ENCODE data around the gene WNT4.

The WNT4 gene

DNA sequence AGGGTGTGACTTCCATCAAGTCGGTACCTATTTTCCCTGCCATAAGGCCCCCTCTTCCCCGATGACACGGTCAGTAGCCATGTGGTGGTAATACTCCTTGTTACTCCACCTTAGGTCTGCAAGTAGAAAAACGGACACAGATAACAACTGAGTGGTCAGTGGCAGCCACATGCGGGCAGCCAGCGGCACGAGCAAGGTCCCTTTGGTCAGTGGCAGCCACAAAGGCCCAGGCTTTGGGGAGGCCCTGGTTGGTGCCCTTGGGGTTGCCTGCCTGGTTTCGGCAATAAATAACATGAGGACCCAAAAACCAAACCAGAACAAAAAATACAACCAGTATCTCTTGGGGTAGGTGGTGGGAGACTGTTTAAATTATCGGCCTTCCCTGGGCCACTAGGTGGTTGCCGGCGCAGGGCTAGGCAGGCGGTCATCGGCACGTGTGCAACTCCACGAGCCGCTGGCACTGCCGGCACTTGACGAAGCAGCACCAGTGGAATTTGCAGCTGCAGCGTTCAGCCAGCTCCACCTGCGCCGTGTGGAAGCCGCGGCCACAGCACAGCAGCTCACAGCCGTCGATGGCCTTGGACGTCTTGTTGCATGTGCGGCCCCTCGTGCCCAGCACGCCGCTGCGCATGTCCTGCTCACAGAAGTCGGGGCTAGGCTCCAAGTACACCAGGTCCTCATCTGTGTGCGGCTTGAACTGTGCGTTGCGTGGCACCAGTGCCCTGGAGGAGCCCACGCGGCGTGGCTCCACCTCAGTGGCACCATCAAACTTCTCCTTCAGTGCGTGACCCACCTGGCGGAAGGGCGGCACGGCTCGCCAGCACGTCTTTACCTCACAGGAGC, 23.1 kb downstream of the WNT4 start:
- Histone ChIP-seq H3K4me1 (no peaks in the 10 kb centered on the region), H3K36me3 (replicated peaks) (no peaks in the 10 kb centered on the region), H3K4me3 (no peak overlapping the region), H3K9me3 (no peaks in the 10 kb centered on the region), H3K27me3 (ENCODE audit: low read depth) (no peaks in the 10 kb centered on the region)
- no peak for DNase-seq (ENCODE audit: low spot score in 2 of 2)
- in situ Hi-C loops (cut with MboI; ENCODE audit: low sequenced_read_pairs): no loop called here

DNA sequence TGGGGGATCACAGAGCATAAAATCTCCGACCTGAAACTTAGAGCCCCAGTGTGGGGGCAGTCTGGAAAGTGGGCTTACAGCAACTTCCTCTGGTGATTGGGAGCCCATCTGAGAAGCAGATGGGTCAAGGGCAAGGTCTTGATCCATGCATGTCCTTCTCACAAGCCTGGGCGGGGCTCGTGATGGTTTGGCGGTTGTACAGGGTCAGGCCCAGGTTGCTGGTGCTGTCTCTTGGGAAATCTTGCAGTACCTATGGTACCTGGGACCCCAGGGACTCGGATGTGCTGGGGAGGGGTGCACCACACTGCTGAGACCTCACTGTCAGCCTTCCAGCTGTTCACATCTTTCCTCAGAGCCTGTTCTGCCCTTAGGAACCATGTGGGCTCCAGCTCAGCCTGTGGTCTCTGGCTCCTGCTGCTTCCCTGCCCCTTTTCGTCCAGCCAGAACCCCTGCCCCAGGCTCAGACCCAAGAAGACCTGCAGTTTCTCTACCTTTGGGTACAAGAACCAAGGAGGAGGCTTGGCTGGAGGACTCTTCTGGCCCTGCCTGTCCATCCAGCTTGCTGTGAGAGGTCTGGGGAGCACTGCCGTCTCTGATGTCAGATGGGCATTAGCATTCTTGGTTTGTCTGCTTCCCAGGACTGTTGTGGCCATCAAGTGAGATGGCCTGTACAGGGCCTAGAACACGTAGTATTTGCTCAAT, 24.5 kb downstream of the WNT4 start:
- Histone ChIP-seq H3K36me3 (replicated peaks) (peaks cover 7% of the 10 kb centered on the region), H3K27me3 (ENCODE audit: low read depth) (no peaks in the 10 kb centered on the region), H3K9me3 (no peaks in the 10 kb centered on the region), H3K4me3 (no peak overlapping the region), H3K4me1 (no peaks in the 10 kb centered on the region; the same call in 1 of the 2 replicates)
- in situ Hi-C loops (cut with MboI; ENCODE audit: low sequenced_read_pairs): no loop called here
- no peak for DNase-seq (ENCODE audit: low spot score in 2 of 2)

- Histone ChIP-seq H3K4me1 (no peaks in the 10 kb centered on the region; the same call in 1 of the 2 replicates), H3K36me3 (replicated peaks) (peaks cover 7% of the 10 kb centered on the region), H3K27me3 (ENCODE audit: low read depth) (no peaks in the 10 kb centered on the region), H3K4me3 (no peak overlapping the region), H3K9me3 (no peaks in the 10 kb centered on the region)
- no peak for DNase-seq (ENCODE audit: low spot score in 2 of 2)
- in situ Hi-C loops (cut with MboI; ENCODE audit: low sequenced_read_pairs): no loop called here
Observed at GRCh38 chr1:22117851-22118250, 25.0 kb downstream of the WNT4 start.

DNA sequence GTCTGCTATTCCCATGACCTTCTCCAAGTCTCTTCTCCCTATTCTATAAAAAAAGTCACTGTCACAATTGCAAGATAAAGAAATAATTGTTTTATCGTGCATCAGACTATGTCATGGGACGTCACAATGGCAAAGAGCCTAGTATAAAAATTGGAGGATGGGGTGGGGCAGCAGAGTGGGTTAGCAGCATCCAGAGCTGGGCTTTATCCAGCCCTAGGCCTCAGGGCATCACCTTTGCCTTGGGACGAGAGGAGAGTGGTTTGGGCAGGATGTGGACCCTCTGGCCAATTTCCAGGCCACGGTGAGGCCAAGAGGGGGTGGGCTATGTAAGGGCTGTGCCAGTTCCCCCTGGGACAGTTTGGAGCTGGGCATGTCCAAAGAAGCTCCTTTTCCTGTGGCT, 25.7 kb downstream of the WNT4 start:
- in situ Hi-C loops (cut with MboI; ENCODE audit: low sequenced_read_pairs): no loop called here
- DNase-seq (ENCODE audit: low spot score in 2 of 2): no peak
- Histone ChIP-seq H3K4me1 (no peaks in the 10 kb centered on the region; the same call in 1 of the 2 replicates), H3K36me3 (replicated peaks) (peaks cover 7% of the 10 kb centered on the region), H3K27me3 (ENCODE audit: low read depth) (no peaks in the 10 kb centered on the region), H3K4me3 (no peak overlapping the region), H3K9me3 (no peaks in the 10 kb centered on the region)

DNA sequence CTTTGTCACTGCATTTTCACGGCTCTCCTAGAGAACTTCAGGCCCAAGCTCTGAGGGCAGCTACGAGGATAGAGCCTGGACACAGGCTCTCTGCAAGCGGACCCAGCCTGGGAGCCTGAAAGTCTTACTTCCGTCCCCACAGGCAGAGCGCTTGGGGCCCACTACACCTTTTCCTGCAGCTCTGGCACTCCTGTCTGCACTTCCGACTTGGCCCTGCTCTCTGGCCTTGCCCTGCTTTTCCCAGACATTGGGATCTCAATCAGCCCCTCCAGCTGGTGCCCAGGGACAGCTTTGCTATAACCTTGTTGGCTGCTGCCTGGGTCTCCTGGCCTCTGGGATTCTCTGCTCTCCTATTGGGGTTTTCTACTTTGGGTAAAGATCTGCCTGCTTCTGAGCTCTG, 27.6 kb downstream of the WNT4 start:
- H3K9me3 ChIP-seq: no peaks in the 10 kb centered on the region
- no peak overlapping the region for H3K4me3 ChIP-seq
- in situ Hi-C loops (cut with MboI; ENCODE audit: low sequenced_read_pairs): no loop called here
- no peaks in the 10 kb centered on the region for H3K27me3 ChIP-seq (ENCODE audit: low read depth)
- no peaks in the 10 kb centered on the region; the same call in 1 of the 2 replicates for H3K4me1 ChIP-seq
- no peak for DNase-seq (ENCODE audit: low spot score in 2 of 2)
- peaks cover 15% of the 10 kb centered on the region for H3K36me3 ChIP-seq (replicated peaks)

- peaks cover 21% of the 10 kb centered on the region for H3K36me3 ChIP-seq (replicated peaks)
- no peaks in the 10 kb centered on the region for H3K27me3 ChIP-seq (ENCODE audit: low read depth)
- H3K4me1 ChIP-seq: no peaks in the 10 kb centered on the region; the same call in 1 of the 2 replicates
- no peaks in the 10 kb centered on the region for H3K9me3 ChIP-seq
- in situ Hi-C loops (cut with MboI; ENCODE audit: low sequenced_read_pairs): no loop called here
- no peak overlapping the region for H3K4me3 ChIP-seq
- no peak for DNase-seq (ENCODE audit: low spot score in 2 of 2)
Observed at GRCh38 chr1:22114083-22115012, 28.5 kb downstream of the WNT4 start.

DNA sequence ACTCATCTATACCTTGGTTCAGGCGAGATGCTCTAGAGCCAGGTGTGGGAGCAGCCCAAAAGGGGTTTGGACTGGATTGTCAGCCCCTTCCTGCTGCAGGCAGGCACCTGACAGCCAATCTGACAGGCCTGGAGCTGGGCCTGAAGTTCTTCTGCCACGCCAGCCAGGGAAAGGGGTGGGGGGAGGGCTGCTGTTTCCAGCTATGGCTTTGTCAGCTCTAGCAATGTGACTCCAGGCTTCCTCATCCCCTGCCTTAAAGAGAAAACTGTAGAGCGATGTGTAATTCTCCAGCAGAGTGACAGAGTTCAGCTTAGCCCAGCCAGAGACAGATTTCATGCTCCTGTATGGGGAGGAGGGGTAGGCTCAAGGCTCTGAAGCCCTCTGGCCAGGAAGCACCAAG, 30.3 kb downstream of the WNT4 start:
- H3K36me3 ChIP-seq (replicated peaks): peaks cover 30% of the 10 kb centered on the region
- no peaks in the 10 kb centered on the region for H3K27me3 ChIP-seq (ENCODE audit: low read depth)
- H3K4me1 ChIP-seq: no peaks in the 10 kb centered on the region; the same call in 1 of the 2 replicates
- no peak overlapping the region for H3K4me3 ChIP-seq
- no peaks in the 10 kb centered on the region for H3K9me3 ChIP-seq
- in situ Hi-C loops (cut with MboI; ENCODE audit: low sequenced_read_pairs): no loop called here
- no peak for DNase-seq (ENCODE audit: low spot score in 2 of 2)

GRCh38 chr1:22111620-22112019, 31.3 kb downstream of the WNT4 start:
- Histone ChIP-seq H3K9me3 (no peaks in the 10 kb centered on the region), H3K27me3 (ENCODE audit: low read depth) (no peaks in the 10 kb centered on the region), H3K4me1 (no peaks in the 10 kb centered on the region; the same call in 1 of the 2 replicates), H3K36me3 (replicated peaks) (peaks cover 32% of the 10 kb centered on the region), H3K4me3 (no peak overlapping the region)
- DNase-seq (ENCODE audit: low spot score in 2 of 2): no peak
- in situ Hi-C loops (cut with MboI; ENCODE audit: low sequenced_read_pairs): no loop called here

- in situ Hi-C loops (cut with MboI; ENCODE audit: low sequenced_read_pairs): no loop called here
- no peak for DNase-seq (ENCODE audit: low spot score in 2 of 2)
- Histone ChIP-seq H3K4me1 (no peaks in the 10 kb centered on the region; the same call in 1 of the 2 replicates), H3K9me3 (no peaks in the 10 kb centered on the region), H3K36me3 (replicated peaks) (peaks cover 37% of the 10 kb centered on the region), H3K27me3 (ENCODE audit: low read depth) (no peaks in the 10 kb centered on the region), H3K4me3 (no peak overlapping the region)
Observed at GRCh38 chr1:22111115-22111514, 31.8 kb downstream of the WNT4 start.

- no peaks in the 10 kb centered on the region for H3K9me3 ChIP-seq
- H3K4me1 ChIP-seq: no peaks in the 10 kb centered on the region; the same call in 1 of the 2 replicates
- no peak overlapping the region for H3K4me3 ChIP-seq
- peaks cover 43% of the 10 kb centered on the region for H3K36me3 ChIP-seq (replicated peaks)
- no peak for DNase-seq (ENCODE audit: low spot score in 2 of 2)
- H3K27me3 ChIP-seq (ENCODE audit: low read depth): no peaks in the 10 kb centered on the region
- in situ Hi-C loops (cut with MboI; ENCODE audit: low sequenced_read_pairs): no loop called here
Observed at GRCh38 chr1:22110016-22110415, 32.9 kb downstream of the WNT4 start.

GRCh38 chr1:22108339-22109105, 34.4 kb downstream of the WNT4 start:
- Histone ChIP-seq H3K4me1 (no peaks in the 10 kb centered on the region), H3K36me3 (replicated peaks) (peaks cover 36% of the 10 kb centered on the region), H3K4me3 (no peak overlapping the region), H3K27me3 (ENCODE audit: low read depth) (no peaks in the 10 kb centered on the region), H3K9me3 (no peaks in the 10 kb centered on the region)
- no peak for DNase-seq (ENCODE audit: low spot score in 2 of 2)
- in situ Hi-C loops (cut with MboI; ENCODE audit: low sequenced_read_pairs): no loop called here

DNA sequence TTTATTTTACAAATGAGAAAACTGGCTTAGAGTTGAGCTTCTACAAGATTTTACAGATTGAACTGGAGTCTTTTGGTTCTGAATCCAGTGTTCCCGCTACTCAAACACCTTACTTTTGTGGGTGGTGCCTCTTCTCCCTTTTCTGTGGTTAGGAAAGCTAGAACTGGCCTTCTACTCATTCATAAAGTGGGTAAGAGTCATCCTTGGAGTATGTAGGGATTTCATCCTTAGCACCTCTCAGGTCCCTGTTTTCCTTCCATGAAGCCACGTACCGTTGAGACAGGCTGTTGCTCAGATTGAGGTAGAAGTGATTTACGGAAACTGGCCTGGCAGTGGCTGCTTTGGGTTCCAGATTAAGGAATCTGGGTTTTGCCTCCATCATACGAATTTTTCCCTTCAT, 35.8 kb downstream of the WNT4 start:
- H3K27me3 ChIP-seq (ENCODE audit: low read depth): no peaks in the 10 kb centered on the region
- H3K4me1 ChIP-seq: no peaks in the 10 kb centered on the region
- H3K9me3 ChIP-seq: no peaks in the 10 kb centered on the region
- no peak for DNase-seq (ENCODE audit: low spot score in 2 of 2)
- no peak overlapping the region for H3K4me3 ChIP-seq
- H3K36me3 ChIP-seq (replicated peaks): peaks cover 36% of the 10 kb centered on the region
- in situ Hi-C loops (cut with MboI; ENCODE audit: low sequenced_read_pairs): no loop called here

Measured in HAP-1 (cell line).